Uterus (tissue), 4 donors: ENCODE measurements around the gene ARL2BP. TPM values are rescaled to one million over a fixed set of nuclear protein-coding genes. Genes with fewer than 3 reads are reported as not detected.

Source experiments
- DNase-seq, 2 donors: peaks; one replicate each; pipeline ENCODE4 v3.0.0-alpha.2; 2019 to 2020
- H3K27ac ChIP-seq, 2 donors: fragments of 200-600 bp; sonication (generic); 1 replicate in 1 of 2; 2 replicates in 1 of 2; pipeline ENCODE4 v1.5.1; 2016 to 2018
- H3K27me3 ChIP-seq, 2 donors: fragments of 200-600 bp; sonication (generic); one replicate each; pipeline ENCODE4 v1.5.1; 2018 to 2019; ENCODE audit warnings: control low read depth in 1 of 2
- H3K36me3 ChIP-seq, 2 donors: fragments of 200-600 bp; sonication (generic); one replicate each; pipeline ENCODE4 v1.5.1; 2019; ENCODE audit warnings: control low read depth in 1 of 2
- H3K4me1 ChIP-seq, 2 donors: fragments of 200-600 bp; sonication (generic); one replicate each; pipeline ENCODE4 v1.5.1; 2018 to 2019; ENCODE audit warnings: control low read depth in 1 of 2
- H3K4me3 ChIP-seq, 2 donors: fragments of 200-600 bp; sonication (generic); 1 replicate in 1 of 2; 2 replicates in 1 of 2; pipeline ENCODE4 v1.5.1; 2018 to 2019; ENCODE audit warnings: mild to moderate bottlenecking in 1 of 2
- H3K9me3 ChIP-seq, 2 donors: fragments of 200-600 bp; sonication (generic); one replicate each; pipeline ENCODE4 v1.5.1; 2019; ENCODE audit warnings: control low read depth in 1 of 2
- POLR2A ChIP-seq, 2 donors: fragments of 450-650 bp; IDR thresholded peaks; one replicate each; pipeline ENCODE4 v1.6.1; 2016; ENCODE audit warnings: antibody characterized with exemption in 2 of 2, mild to moderate bottlenecking in 1 of 2, moderate library complexity in 1 of 2
- intact Hi-C: fragments of 100-400 bp; cut with DNase I; formaldehyde crosslinking; loops from one replicate; pipeline ENCODE4 v1.15.1; 2023; ENCODE audit warnings: low total_unique reads
- total RNA-seq, 4 donors: library from RNA; depleted of rRNA in 3 of 4; stranded (reverse); fragments of >200 nt in 3 of 4; gene quantifications; one replicate each; pipeline versions ENCODE4 v1.1.0 to v1.2.4, GENCODE V29; 2014 to 2023
- TF ChIP-seq, protein P1 (sequence below), 4 experiments: fragments of 200-600 bp in 2 of 4; fragments of 450-650 bp in 2 of 4; sonication (generic) in 2 of 4; IDR thresholded peaks; one replicate each; pipeline ENCODE4 v1.5.1; 2016 to 2019; ENCODE audit warnings: antibody characterized with exemption in 4 of 4, mild to moderate bottlenecking in 2 of 4, moderate library complexity in 1 of 4
- donor health status: DM: yes; HTN: yes; CAD: no.

The ARL2BP gene
- total RNA-seq, 4 donors from 2014 or later = 40.9 to 110 (median 57.8) TPM

DNA sequence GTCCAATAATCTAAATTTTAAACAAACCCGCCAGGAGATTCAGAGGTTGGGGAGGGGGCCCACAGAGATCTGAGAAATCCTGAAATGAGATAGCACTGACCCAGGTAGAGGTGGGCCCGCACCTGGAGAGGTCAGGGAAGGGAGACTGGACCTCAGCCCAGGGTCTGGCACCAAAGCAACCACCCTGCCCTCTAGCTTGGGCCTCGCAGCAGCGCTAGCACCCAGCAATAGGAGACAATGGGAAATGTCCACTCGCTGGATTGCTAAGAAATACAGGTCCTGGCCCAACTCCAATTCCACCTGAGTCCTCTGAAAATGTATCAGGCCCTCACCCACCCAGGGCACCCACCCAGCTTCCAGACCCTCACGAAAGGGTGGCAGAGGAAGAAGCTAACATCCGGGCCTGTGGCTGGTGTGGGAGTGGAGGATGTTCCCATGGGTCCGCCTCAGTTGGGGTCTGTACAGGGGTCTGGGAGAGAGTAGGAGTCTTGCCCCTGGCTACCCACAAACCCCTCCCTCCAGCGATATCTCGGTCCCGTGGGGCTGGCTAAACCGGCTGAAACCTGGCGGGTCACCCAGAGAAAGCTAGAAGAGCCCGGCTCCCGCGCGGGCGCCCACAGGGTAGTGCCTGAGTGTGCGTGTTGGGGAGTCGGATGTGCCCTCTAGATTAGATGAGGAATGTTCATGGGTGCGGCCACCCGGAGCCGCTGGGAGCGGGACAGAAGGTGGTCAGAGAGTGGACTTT lies 38.3 kb downstream of the ARL2BP start:
- intact Hi-C loops = no loop called here
- Histone ChIP-seq H3K27ac (no peak overlapping the region), H3K9me3 (no peaks in the 10 kb centered on the region), H3K4me1 (peaks cover 0 to 8% of the 10 kb centered on the region in 2 donors), H3K27me3 (no peaks in the 10 kb centered on the region), H3K4me3 (no peak overlapping the region), H3K36me3 (no peaks in the 10 kb centered on the region)
- no peak for DNase-seq
- TF ChIP-seq, protein P1, sequence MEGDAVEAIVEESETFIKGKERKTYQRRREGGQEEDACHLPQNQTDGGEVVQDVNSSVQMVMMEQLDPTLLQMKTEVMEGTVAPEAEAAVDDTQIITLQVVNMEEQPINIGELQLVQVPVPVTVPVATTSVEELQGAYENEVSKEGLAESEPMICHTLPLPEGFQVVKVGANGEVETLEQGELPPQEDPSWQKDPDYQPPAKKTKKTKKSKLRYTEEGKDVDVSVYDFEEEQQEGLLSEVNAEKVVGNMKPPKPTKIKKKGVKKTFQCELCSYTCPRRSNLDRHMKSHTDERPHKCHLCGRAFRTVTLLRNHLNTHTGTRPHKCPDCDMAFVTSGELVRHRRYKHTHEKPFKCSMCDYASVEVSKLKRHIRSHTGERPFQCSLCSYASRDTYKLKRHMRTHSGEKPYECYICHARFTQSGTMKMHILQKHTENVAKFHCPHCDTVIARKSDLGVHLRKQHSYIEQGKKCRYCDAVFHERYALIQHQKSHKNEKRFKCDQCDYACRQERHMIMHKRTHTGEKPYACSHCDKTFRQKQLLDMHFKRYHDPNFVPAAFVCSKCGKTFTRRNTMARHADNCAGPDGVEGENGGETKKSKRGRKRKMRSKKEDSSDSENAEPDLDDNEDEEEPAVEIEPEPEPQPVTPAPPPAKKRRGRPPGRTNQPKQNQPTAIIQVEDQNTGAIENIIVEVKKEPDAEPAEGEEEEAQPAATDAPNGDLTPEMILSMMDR (IDR thresholded peaks at IDR 0.05) = no peak
- no peak for TF ChIP-seq POLR2A (IDR thresholded peaks at IDR 0.05)

DNA sequence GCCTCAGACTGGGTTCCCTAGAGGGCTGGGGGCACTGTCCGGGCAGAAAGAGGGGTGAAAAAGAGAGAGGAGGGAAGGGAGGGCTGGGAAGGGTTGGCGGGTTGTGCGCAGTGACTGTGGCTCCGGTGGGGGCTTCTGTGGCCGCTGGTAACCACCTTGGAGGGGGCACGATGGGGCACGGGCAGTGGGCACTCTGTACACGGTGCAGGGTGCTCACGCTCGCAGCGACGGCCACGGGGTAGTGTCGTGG lies 38.8 kb downstream of the ARL2BP start:
- Histone ChIP-seq H3K36me3 (no peaks in the 10 kb centered on the region), H3K27ac (no peak overlapping the region), H3K9me3 (no peaks in the 10 kb centered on the region), H3K4me3 (peak overlapping the region; percentile 36 to 43), H3K4me1 (peaks cover 0 to 8% of the 10 kb centered on the region in 2 donors), H3K27me3 (no peaks in the 10 kb centered on the region)
- TF ChIP-seq, protein P1 (IDR thresholded peaks at IDR 0.05) = no peak
- no peak for TF ChIP-seq POLR2A (IDR thresholded peaks at IDR 0.05)
- intact Hi-C loops = no loop called here
- no peak for DNase-seq

DNA sequence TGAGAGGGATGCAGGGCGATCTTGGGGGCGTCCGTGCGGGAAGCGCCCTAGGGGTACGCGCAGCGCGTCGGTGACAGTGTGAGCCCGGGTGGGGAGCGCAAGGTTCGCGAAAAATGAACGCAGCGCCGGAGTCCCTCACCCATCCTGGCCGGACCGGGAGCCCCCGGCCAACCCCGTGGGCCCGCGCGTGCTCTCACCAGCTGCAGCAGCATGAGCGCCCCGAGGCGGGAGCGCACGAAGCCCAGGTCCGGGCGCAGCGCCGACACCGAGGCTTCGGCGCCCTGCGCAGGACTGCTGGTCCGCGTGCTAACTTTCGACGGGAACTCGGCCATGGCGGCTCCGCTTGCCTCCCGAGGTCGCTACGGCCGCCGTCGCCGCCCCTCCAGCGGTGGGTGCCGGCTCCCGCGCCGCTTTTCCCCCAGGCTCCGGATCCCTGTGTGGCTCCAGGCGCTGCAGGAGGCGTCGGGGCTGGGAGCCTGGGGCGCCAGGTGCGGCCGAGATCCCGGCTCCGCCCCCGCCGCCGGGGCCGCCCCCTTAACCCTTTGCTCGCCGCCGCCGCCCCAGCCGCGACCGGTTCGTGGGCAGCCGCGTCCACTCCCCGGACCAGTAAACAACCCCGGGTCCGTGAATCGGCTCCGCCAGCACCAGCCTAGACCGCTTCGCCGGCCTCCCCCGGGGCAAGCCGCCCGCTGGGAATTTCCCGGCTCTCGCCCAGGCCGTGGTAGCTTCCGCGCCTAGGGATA lies 39.3 kb downstream of the ARL2BP start, which contains the start of gene PLLP:
Gene PLLP (minus strand): TSS at position 464 of the 743 bp plus-strand sequence. CDS start 132 bp downstream, at position 332.
- no peaks in the 10 kb centered on the region for H3K27me3 ChIP-seq
- H3K4me1 ChIP-seq = peaks cover 0 to 8% of the 10 kb centered on the region in 2 donors
- DNase-seq = peak in 1 of 2 donors; percentile 28
- H3K9me3 ChIP-seq = no peaks in the 10 kb centered on the region
- intact Hi-C loops = no loop called here
- peak within 1 kb of the TSS; percentile 36 to 43 for H3K4me3 ChIP-seq
- peak in 1 of 2 donors; percentile 37 for TF ChIP-seq POLR2A (IDR thresholded peaks at IDR 0.05)
- TF ChIP-seq, protein P1 (IDR thresholded peaks at IDR 0.05) = no peak
- H3K27ac ChIP-seq = no peak within 1 kb of the TSS
- no peaks in the 10 kb centered on the region for H3K36me3 ChIP-seq

DNA sequence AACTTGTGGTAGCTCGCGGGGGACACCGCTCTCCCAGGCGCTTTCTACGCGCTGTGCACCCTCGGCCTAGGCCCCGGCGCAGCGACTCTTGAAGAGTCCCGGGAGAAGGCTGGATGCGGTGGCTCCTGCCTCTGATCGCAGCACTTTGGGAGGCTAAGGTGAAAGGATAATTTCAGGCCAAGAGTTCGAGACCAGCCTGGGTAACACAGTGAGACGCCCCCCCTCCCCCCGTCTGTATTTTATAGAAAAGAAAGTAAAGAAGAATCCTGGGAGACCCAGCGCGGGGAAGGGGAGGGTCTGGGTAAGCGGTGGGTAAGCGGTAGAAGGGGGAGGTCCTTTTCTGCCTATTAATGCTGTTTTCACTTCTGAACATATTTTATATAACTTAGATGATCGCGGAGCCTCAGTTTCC lies 39.9 kb downstream of the ARL2BP start:
- no peak for DNase-seq
- intact Hi-C loops = no loop called here
- TF ChIP-seq, protein P1 (IDR thresholded peaks at IDR 0.05) = no peak
- no peak for TF ChIP-seq POLR2A (IDR thresholded peaks at IDR 0.05)
- no peak overlapping the region for H3K27ac ChIP-seq
- H3K36me3 ChIP-seq = no peaks in the 10 kb centered on the region
- H3K27me3 ChIP-seq = no peaks in the 10 kb centered on the region
- no peaks in the 10 kb centered on the region for H3K9me3 ChIP-seq
- peaks cover 0 to 8% of the 10 kb centered on the region in 2 donors for H3K4me1 ChIP-seq
- peak overlapping the region; percentile 36 to 43 for H3K4me3 ChIP-seq

DNA sequence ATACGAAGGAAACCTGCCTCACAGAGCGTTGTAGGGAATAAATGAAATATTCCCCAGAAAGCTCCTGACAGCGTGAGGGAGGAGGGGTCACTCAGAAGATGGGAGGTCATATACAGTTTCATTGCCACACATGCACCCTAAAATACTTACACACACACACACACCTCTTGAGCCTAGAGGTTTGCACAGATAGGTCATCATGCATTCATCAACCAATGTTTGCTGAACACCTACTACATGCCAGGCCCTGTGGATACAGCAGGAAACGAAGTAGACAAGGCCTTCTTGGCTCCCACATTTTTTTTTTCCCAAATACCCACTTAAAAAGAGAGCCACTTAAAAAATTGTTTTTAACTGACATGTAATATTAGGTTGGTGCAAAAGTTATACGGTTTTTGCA lies 40.3 kb downstream of the ARL2BP start:
- no peak for TF ChIP-seq POLR2A (IDR thresholded peaks at IDR 0.05)
- TF ChIP-seq, protein P1 (IDR thresholded peaks at IDR 0.05) = no peak
- no peak overlapping the region for H3K4me3 ChIP-seq
- intact Hi-C loops = no loop called here

More for the DNA sequence above, 40.3 kb downstream of the ARL2BP start:
- H3K27me3 ChIP-seq = no peaks in the 10 kb centered on the region
- no peak overlapping the region for H3K27ac ChIP-seq
- DNase-seq = no peak
- peaks cover 0 to 8% of the 10 kb centered on the region in 2 donors for H3K4me1 ChIP-seq
- no peaks in the 10 kb centered on the region for H3K36me3 ChIP-seq
- H3K9me3 ChIP-seq = no peaks in the 10 kb centered on the region
